HG02840 (cell line): ENCODE results near the gene ANO8.
A peak's percentile ranks its signal among the peaks of the same experiment; 100 is the strongest.
"Not testable (repeated sequence)": the region's sequence is repeated elsewhere in the genome, so short reads cannot be mapped to it uniquely, and the experiment has no call there.

ENCODE experiments used
- ATAC-seq: cut with Tn5 transposase; IDR thresholded peaks from one replicate; pipeline ENCODE4 v1.9.1; 2021; ENCODE audit warnings: mild to moderate bottlenecking, moderate library complexity, moderate number of reproducible peaks; ENCODE audit not compliant: unreplicated experiment, low FRiP score

The ANO8 gene

DNA sequence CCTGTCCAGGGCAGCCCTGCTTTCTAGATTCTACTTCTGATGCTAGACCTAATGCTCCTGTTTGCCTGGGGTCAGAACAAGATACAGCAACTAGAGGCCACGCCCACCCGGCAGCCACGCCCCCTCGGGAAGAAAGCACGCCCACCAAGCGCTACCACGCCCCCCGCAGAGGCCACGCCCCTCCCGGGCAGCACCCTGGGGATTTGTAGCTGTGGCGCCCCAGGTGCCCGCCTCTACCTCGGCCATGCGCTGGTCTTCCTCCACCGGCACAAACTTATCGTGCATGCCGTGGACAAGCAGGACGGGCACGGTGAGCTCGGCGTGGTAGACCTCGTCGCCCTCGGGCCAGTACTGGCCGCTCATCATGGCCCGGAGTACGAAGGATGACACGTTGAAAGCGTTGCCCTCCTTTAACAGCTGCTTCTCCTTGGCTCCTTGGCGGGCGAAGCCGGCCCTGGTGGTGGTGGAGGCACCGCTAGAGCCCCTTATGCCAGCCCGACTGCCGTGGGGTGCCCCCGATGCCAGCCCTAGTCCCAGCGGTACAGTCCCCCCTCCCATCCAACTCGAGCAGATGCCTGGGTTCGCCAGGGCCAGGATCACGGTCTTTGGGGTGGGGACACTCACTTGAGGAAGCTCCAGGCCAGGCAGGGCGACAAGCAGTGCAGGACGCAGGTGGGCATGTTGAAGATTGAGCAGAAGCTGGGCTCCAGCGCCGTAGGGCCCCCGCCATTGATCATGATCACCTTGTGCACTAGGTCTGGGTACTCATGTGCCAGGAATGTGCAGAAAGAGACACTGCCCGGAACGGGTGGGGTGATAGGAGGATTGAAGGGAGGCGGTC, 40.4 kb downstream of the ANO8 start:
- no peak for ATAC-seq

DNA sequence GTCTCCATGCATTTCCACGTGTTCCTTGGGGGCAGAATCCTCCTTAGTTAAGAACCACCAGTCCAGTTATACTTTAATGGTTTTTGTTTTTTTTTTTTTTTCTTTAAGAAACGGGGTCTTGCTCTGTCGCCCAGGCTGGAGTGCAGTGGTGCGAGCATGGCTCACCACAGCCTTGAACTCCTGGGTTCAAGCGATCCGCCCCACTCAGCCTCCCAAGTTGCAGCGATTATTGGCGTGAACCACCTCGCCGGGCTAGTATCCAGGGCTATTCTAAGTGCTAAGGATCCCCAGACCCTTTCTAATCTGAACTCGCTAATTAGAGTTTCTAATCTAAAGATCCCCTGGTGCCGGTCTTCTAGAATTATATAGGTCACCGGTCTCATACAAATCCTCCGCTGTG, 41.0 kb downstream of the ANO8 start:
- ATAC-seq = no peak

DNA sequence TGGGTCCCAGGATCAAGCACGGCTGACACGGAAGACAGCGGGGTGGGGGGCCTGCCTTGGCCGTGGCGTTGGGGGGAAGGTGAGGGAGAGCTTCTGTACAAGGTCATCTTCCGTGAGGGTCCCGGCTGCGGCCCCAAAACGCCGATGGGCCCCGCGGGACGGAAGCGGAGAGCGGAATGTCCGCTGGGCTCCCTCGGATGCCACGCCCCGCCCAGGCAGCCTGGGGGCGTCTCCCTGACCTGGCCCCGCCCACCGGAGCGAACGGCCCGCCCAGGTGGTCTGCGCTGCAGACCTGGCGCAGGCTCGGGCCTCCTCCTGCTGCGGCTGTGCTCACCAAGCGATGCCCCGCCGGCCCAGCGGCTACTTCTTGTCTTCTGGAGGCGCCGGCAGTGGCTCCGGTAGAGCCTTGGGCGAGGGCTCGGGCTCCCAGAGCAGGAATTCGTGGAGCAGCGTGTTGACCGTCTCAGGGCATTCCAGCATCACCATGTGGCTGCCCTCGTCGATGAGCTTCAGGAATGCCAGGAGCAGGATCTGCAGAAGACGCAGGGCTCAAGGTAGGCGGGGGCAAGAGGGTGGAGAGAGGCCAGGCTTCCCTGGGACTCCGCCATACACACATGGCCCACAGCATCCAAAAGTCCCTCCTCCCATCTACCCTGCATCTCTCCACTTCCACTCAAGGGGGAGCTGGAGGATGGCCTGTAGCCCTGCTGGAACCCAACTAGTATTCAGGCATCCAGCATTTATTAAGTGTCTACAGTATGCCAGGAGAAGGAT, 42.2 kb downstream of the ANO8 start:
- peak; percentile 66 for ATAC-seq

DNA sequence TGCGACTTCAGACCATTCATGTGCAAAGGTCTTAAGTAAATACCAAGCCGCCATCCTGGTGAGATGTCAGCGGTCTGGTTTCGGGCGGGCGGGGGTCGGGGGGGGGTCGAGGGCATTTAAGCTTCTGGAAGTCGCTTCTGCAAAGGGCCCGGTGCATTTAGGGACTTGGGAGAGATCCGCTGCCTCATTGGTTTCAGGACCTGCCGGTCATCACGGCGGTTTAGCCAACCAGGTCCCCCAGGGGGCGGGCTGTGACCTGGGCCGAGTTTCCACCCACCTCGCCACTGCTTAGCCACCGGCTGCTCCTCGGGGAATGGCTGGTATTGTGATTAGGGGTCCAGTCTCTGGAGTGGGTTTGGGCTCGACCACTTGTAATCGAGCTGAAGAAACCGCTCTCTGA, 45.2 kb downstream of the ANO8 start:
- no peak for ATAC-seq

DNA sequence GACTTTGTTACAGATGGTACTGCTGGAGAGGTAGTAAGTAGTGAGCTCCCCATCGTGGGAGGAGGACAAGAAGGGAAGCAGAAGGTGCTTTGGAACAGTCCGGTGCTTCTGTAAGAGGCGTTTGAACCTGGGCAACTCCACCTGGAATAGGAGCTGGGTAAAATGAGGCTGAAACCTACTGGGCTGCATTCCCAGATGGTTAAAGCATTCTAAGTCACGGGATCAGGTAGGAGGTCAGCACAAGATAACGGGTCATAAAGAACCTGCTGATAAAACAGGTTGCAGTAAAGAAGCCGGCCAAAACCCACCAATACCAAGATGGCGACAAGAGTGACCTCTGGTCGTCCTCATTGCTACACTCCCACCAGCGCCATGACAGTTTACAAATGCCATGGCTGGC, 47.9 kb downstream of the ANO8 start:
- no peak for ATAC-seq

DNA sequence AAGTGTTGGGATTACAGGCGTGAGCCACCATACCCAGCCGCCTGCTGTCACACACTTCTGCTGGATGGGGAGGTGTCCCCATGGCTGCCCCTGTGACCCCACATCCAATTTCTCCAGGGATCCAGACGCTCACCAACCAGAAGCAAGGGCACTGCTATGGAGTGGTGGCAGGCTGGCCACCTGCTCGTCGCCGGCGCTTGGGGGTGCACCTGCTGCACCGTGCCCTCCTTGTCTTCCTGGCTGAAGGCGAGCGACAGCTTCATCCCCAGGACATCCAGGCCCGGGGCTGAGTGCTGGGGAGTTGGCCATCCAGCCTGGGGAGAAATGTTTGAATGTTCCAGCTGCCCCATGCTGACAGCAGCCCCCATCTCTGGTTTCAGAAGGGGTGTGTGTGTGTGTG, 48.4 kb downstream of the ANO8 start:
- ATAC-seq = no peak

DNA sequence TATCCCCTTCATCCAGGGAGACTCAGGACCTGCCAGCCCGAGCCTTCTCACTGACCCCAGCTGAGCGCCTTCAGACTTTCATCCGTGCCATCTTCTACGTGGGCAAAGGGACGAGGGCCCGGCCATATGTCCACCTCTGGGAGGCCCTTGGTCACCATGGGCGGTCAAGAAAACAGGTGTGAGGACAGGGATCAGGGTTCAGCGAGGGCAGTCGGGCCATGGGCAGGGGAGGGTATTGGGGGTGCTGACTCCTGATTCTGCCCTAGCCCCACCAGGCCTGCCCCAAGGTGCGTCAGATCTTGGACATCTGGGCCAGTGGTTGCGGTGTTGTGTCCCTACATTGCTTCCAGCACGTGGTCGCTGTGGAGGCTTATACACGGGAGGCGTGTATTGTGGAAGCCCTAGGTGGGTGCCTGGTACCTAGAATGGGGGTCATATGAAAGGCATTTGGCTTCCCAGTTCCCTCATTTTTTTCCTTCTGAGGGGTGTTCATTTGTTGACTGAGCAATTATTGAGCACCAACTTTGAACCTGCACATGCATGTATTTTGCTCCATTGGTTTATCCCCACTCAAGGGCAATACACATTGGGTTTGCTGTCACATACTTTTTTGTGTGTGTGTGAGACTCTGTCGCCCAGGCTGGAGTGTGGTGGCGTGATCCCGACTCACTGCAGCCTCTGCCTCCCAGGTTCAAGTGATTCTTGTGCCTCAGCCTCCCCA, 49.1 kb downstream of the ANO8 start:
- ATAC-seq = no peak

DNA sequence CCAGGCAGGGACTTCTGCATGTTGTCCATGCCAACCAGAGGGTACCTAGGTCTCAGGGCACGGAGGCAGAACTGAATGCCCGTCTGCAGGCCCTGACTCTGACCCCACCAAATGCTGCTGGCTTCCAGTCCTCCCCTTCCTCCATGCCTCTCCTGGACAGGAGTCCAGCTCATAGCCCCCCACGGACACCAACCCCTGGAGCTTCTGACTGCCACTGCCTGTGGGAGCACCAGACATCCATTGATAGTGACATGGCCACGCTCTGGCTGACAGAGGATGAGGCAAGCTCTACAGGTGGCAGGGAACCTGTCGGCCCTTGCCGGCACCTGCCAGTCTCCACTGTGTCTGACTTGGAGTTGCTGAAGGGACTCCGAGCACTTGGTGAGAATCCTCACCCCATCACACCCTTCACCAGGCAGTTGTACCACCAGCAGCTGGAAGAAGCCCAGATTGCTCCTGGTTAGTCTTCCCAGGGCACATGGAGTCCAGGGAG, 51.1 kb downstream of the ANO8 start:
- ATAC-seq = no peak

DNA sequence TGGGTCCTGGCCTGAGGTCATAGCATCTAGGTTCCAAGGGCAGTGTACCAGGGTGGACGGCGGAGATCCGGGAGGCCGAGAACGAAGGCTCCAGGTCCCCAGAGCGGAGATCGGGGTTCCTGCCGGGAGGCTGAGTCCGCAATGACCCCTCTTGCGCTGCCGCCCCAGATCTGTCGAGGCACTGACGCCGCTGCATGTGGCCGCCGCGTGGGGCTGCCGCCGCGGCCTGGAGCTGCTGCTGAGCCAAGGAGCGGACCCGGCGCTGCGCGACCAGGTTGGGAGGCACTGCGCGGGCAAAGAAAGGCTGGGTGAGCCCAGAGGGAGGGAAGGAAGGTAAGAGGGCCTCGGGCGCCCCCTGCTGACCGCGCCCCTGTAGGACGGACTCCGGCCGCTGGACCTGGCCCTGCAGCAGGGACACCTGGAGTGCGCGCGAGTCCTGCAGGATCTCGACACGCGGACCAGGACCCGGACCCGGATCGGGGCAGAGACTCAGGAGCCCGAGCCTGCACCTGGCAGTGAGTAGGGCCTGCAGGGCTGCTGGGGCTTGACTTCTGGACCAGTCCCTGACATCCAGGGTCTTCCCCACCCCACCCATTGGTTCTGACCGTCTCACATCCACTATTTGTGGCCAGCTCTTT, 52.0 kb downstream of the ANO8 start:
- no peak for ATAC-seq

DNA sequence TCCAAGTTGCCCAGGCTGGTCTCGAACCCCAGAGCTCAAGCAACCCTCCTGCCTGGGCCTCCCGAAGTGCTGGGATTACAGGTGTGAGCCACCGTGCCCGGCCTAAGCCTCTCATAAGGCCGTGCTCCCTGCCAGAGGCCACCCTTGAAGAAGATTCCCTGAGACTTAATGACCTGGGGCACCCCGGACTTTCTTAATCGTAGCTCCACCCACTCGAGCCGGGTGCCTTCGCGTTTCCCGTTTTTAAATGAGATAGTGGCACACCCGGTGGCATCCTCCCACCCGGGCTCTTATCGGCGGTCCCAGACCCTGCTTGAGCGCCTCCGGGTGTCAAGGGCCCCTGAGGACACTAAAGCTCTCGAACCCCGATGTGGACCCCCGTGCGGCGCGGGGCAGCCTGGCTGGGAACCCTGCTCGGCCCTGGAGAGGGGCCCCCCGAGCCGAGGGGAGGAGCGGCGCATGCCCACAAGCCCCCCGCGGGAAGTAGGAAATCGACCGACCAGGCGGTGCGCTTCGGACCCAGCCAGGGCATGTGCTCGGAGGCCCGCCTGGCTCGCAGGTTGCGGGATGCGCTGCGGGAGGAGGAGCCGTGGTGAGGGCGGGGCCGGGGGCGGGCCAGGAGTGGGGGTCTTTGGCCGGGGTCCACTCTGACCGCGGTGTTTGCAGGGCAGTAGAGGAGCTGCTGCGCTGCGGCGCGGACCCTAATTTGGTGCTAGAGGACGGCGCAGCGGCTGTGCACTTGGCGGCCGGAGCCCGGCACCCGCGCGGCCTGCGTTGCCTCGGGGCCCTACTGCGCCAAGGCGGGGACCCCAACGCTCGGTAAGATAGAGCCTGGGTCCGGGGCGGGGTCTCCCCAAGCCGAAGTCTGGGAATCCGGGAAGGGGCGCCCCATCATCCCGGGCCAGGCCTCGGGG, 53.0 kb downstream of the ANO8 start, which contains the start of gene ANKLE1:
ANKLE1 (plus strand) TSS at position 511 of the 914 bp plus-strand sequence; CDS start at position 531, 20 bp downstream.
- ATAC-seq = no peak

DNA sequence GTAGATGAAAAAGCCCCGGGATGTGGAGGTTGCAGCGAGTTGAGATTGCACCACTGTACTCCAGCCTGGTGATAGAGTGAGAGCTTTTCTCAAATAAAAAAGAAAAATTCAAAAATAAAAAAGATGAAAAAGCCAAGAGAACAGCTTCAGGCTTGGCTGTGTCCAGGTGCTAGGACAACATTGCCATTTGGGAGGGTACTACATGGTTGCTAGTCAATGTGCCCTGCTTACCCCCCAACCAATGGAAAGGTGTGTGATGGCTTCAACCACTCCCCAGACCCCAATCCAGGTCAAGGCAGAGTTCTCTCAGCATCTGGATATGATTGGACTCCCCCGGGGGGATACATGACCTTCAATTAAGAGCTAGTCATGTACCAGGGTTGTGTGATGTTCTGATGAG, 55.2 kb downstream of the ANO8 start:
- no peak for ATAC-seq

DNA sequence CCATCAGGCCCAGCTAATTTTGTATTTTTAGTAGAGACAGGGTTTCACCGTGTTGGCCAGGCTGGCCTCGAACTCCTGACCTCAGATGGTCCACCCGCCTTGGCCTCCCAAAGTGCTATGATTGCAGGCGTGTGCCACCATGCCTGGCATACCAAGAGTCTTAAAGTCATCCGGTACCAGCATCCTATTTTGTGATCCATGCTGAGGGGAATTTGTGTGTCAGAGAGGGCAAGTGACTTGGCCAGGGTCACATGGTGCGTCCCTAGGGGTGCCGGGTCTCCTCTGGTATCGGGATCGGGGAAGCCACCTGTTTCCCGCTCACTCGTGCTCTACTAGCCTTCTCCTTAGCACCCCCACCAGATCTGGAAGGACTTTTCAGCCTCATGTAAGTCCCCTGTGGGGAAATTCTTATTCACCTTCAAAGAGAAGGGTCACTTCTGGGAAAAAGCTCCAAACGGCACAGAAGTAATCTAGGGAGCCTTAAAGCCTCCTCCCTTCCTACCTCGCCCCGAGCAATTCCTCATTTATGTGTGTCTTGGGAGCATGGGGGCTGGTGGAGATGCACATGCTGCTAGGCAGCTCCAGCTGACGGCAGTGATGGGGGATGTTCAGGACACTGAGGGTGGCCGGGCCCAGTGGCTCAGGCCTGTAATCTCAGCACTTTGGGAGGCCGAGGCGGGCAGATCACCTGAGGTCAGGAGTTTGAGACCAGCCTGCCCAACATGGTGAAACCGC, 59.0 kb downstream of the ANO8 start:
- ATAC-seq = no peak

DNA sequence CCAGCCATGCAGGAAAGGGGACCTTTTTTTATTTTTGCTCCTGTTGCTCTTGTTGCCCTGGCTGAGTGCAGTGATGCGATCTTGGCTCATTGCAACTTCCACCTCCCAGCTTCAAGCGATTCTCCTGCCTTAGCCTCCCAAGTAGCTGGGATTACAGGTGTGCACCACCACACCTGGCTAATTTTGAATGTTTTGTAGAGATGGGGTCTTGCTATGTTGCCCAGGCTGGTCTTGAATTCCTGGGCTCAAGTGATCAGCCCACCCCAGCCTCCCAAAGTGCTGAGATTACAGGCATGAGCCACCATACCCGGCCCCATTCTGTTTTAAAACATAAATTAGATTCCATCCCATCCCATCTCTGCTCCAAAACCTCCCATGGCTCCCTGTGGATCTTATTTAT, 59.8 kb downstream of the ANO8 start:
- ATAC-seq = not testable (repeated sequence)
